Liver (tissue), 9 donors: ENCODE results near the gene CCDC106. TPM values are rescaled to one million over a fixed set of nuclear protein-coding genes. Genes with fewer than 3 reads are reported as not detected.

Source experiments
- DNase-seq: peaks from one replicate; pipeline ENCODE4 v3.0.0-alpha.2; 2017; ENCODE audit warnings: low spot score
- H3K27ac ChIP-seq, 2 donors: one replicate each; pipeline ENCODE4 v1.7.0; 2013; ENCODE audit warnings: inconsistent platforms in 2 of 2, low read length in 2 of 2, control low read depth in 1 of 2, low read depth in 1 of 2, mild to moderate bottlenecking in 1 of 2
- H3K27me3 ChIP-seq, 4 donors: one replicate each; pipeline versions ENCODE4 v1.6.1 to v1.7.0; 2013; ENCODE audit warnings: low read length in 3 of 4, inconsistent platforms in 1 of 4, mild to moderate bottlenecking in 1 of 4, moderate library complexity in 1 of 4; ENCODE audit not compliant: control insufficient read depth in 4 of 4, insufficient read depth in 4 of 4
- H3K36me3 ChIP-seq, 4 donors: one replicate each; pipeline versions ENCODE4 v1.6.1 to v1.7.0; 2013; ENCODE audit warnings: low read length in 3 of 4, mild to moderate bottlenecking in 3 of 4, low read depth in 1 of 4, moderate library complexity in 1 of 4; ENCODE audit not compliant: control insufficient read depth in 4 of 4, insufficient read depth in 3 of 4
- H3K4me1 ChIP-seq, 4 donors: one replicate each; pipeline versions ENCODE4 v1.6.1 to v1.7.0; 2013; ENCODE audit warnings: low read length in 3 of 4, mild to moderate bottlenecking in 3 of 4, moderate library complexity in 1 of 4; ENCODE audit not compliant: control insufficient read depth in 4 of 4, insufficient read depth in 4 of 4
- H3K4me3 ChIP-seq, 3 donors: one replicate each; pipeline versions ENCODE4 v1.6.1 to v1.7.0; 2013; ENCODE audit warnings: low read length in 3 of 3, control low read depth in 1 of 3, low read depth in 1 of 3, mild to moderate bottlenecking in 1 of 3
- H3K9ac ChIP-seq, 2 donors: one replicate each; pipeline ENCODE4 v1.7.0; 2013; ENCODE audit warnings: low read length in 2 of 2, mild to moderate bottlenecking in 2 of 2, moderate library complexity in 2 of 2, control low read depth in 1 of 2, low read depth in 1 of 2
- H3K9me3 ChIP-seq, 4 donors: one replicate each; pipeline versions ENCODE4 v1.6.1 to v1.7.0; 2013; ENCODE audit warnings: low read length in 3 of 4; ENCODE audit not compliant: control insufficient read depth in 4 of 4
- EGR1 ChIP-seq, 2 donors: IDR thresholded peaks; 2 replicates each; pipeline ENCODE4 v1.6.1; 2016 to 2018; ENCODE audit warnings: antibody characterized with exemption in 2 of 2, low read depth in 2 of 2
- FOXA1 ChIP-seq: IDR thresholded peaks from 2 replicates; pipeline ENCODE4 v1.6.1; 2016; ENCODE audit warnings: antibody characterized with exemption
- GABPA ChIP-seq, 2 donors: IDR thresholded peaks in 1 of 2; conservative IDR thresholded peaks in 1 of 2; 2 replicates each; pipeline ENCODE4 v1.6.1; 2016; ENCODE audit warnings: antibody characterized with exemption in 2 of 2, mild to moderate bottlenecking in 1 of 2, moderate library complexity in 1 of 2
- HNF4A ChIP-seq, 2 donors: conservative IDR thresholded peaks; 2 replicates each; pipeline ENCODE4 v1.6.1; 2016; ENCODE audit warnings: antibody characterized with exemption in 2 of 2, mild to moderate bottlenecking in 2 of 2
- HNF4G ChIP-seq: IDR thresholded peaks from 2 replicates; pipeline ENCODE4 v1.6.1; 2016; ENCODE audit warnings: antibody characterized with exemption
- JUND ChIP-seq, 2 donors: IDR thresholded peaks; 2 replicates each; pipeline ENCODE4 v1.6.1; 2016; ENCODE audit warnings: antibody characterized with exemption in 2 of 2
- NR2F2 ChIP-seq: IDR thresholded peaks from 2 replicates; pipeline ENCODE4 v1.6.1; 2016; ENCODE audit warnings: antibody characterized with exemption
- RAD21 ChIP-seq, 2 donors: IDR thresholded peaks; 2 replicates each; pipeline ENCODE4 v1.6.1; 2016; ENCODE audit warnings: antibody characterized with exemption in 2 of 2, mild to moderate bottlenecking in 2 of 2
- RXRA ChIP-seq, 2 donors: IDR thresholded peaks; 2 replicates each; pipeline ENCODE4 v1.6.1; 2017 to 2018; ENCODE audit warnings: antibody characterized with exemption in 2 of 2, mild to moderate bottlenecking in 1 of 2
- SP1 ChIP-seq: IDR thresholded peaks from 2 replicates; pipeline ENCODE4 v1.6.1; 2018; ENCODE audit warnings: antibody characterized with exemption, mild to moderate bottlenecking
- TAF1 ChIP-seq: conservative IDR thresholded peaks from 2 replicates; pipeline ENCODE4 v1.6.1; 2016; ENCODE audit warnings: antibody characterized with exemption, mild to moderate bottlenecking
- YY1 ChIP-seq: IDR thresholded peaks from 2 replicates; pipeline ENCODE4 v1.6.1; 2016; ENCODE audit warnings: antibody characterized with exemption, mild to moderate bottlenecking
- WGBS: extraction: QIAGEN DNeasy Blood & Tissue Kit; methylation state at CpG from one replicate; pipeline ENCODE4 v1.1.7; 2013; 5-methylcytosine and 5-hydroxymethylcytosine counted together
- polyA plus RNA-seq, 2 donors: library from polyadenylated mRNA; stranded (reverse) in 1 of 2; unstranded in 1 of 2; fragments of 200-250 nt in 1 of 2; fragments of >200 nt in 1 of 2; fragmentation: Nextera tagmentation in 1 of 2; extraction: Ambion mirVana in 1 of 2; gene quantifications; one replicate each; pipeline versions ENCODE4 v1.2.1 to v1.2.3, GENCODE V29; 2013 to 2015
- total RNA-seq, 2 donors: library from RNA; depleted of rRNA; stranded (reverse); fragments of >200 nt; gene quantifications; one replicate each; pipeline ENCODE4 v1.2.3, GENCODE V29; 2014
- TF ChIP-seq, protein P1 (sequence below): IDR thresholded peaks from 2 replicates; pipeline ENCODE4 v1.6.1; 2016; ENCODE audit warnings: antibody characterized with exemption, mild to moderate bottlenecking
- TF ChIP-seq, protein P2 (sequence below): IDR thresholded peaks from 2 replicates; pipeline ENCODE4 v1.6.1; 2016; ENCODE audit warnings: antibody characterized with exemption
- TF ChIP-seq, protein P3 (sequence below): IDR thresholded peaks from 2 replicates; pipeline ENCODE4 v1.6.1; 2016; ENCODE audit warnings: antibody characterized with exemption
- TF ChIP-seq, protein P4 (sequence below): IDR thresholded peaks from 2 replicates; pipeline ENCODE4 v1.6.1; 2016; ENCODE audit warnings: antibody characterized with exemption
- donor health status: healthy.
- donor health status: healthy.
- donor health status: healthy.
- donor health status: healthy.
- donor health status: healthy.

Gene CCDC106
- total and polyA plus RNA-seq, 4 donors: 3.6 to 13.5 (median 5.9) TPM

DNA sequence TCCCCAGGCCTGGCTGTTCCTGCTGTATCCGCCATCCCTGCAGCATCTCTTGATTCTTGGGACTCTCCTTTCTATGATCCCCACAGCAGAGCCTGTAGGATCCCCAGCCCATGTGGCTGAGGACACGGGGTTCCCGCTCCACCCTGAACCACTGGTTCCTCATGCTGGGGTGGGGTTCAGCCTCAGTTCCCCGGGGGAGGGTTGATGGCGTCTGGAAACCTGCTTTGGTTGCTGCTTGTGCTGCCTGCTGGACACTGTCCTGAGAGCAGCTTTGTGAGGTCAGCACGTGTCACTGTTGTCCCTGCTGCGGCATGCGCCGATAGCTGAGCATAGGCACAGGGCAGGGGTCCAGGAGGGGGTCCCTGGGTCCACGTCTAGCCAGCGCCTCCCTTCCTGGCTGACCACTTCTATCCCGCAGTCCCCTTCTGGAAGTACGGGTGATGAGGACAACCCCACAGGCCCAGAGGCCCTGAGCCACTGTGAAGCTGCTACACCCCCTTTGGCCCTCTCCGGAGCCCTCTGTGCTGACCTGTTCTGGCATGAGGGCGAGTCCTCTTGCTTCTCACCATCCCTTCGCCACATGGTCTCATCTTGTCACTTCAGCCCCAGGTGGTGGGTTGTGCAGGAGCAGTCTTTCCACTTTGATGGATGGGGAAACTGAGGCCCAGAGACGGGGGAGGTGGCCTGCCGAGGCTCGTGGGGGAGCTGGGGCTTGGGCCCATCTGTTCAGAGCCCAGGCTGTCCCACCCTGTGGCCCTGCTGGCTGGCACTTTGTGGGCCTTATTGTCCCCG lies 32.5 kb downstream of the CCDC106 start:
- TF ChIP-seq JUND (IDR thresholded peaks at IDR 0.05): no peak
- no peak for TF ChIP-seq SP1
- no peak for TF ChIP-seq GABPA (IDR thresholded peaks at IDR 0.05 in 1 of 2, conservative IDR thresholded peaks at IDR 0.05 in 1 of 2)
- Histone ChIP-seq H3K9me3 (no peaks in the 10 kb centered on the region), H3K9ac (no peak overlapping the region), H3K4me1 (peaks cover 16 to 89% (median 82%) of the 10 kb centered on the region in 4 donors), H3K27ac (peak overlapping the region; percentile 11 to 43), H3K4me3 (no peak overlapping the region), H3K27me3 (no peaks in the 10 kb centered on the region), H3K36me3 (peaks cover 4 to 32% (median 13%) of the 10 kb centered on the region in 4 donors)
- no peak for DNase-seq
- 94% methylated on average over 20 of the region's 20 CpGs for WGBS

DNA sequence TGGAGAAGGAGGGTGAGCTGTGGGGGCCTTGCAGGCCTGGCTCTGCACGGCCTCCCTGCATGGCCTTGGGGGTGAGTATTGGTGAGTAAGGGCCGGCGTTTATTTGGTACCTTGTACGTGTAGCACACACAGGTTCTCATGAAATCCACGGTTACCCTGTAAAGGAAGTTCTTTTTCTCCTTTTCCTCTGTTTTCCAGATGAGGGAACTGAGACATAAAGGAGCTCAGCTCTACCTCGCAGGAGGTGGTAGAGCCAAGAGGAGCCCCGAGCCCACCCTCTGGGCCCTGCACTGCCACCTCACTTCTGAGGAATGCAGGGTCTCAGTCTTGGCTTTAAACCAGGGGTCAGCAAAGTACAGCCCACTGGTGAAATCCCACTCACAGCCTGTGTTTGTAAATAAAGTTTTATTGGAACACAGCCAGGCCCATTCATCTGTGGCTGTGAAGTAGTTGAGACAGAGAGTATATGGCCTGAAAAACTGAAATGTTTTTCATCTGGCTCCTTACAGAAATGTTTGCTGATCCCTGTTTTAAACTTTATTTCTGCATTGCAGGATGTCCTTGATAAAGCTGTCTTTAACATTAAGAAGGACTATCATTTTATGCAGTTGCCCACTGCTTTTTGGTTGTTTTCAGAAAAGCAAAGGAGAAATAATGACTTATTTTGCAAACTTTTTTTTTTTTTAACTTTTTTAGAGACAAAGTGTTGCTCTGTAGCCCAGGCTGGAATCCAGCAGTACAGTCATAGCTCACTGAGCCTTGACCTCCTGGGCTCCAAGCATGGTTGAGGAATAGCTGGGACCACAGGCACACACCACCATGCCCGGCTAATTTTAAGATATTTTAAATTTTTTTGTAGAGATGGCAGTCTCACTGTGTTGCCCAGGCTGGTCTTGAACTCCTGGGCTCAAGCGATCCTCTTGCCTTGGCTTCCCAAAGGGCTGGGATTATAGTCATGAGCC lies 33.4 kb downstream of the CCDC106 start:
- 89% methylated on average over 9 of the region's 9 CpGs for WGBS
- Histone ChIP-seq H3K4me3 (no peak overlapping the region), H3K27ac (peak overlapping the region; percentile 11 to 43), H3K4me1 (peaks cover 16 to 89% (median 78%) of the 10 kb centered on the region in 4 donors), H3K9ac (no peak overlapping the region), H3K9me3 (no peaks in the 10 kb centered on the region), H3K27me3 (no peaks in the 10 kb centered on the region), H3K36me3 (peaks cover 4 to 39% (median 18%) of the 10 kb centered on the region in 4 donors)
- DNase-seq: no peak
- TF ChIP-seq RXRA (IDR thresholded peaks at IDR 0.05) (no peak), FOXA1 (no peak), NR2F2 (no peak), SP1 (no peak), GABPA (IDR thresholded peaks at IDR 0.05 in 1 of 2, conservative IDR thresholded peaks at IDR 0.05 in 1 of 2) (no peak), HNF4A (conservative IDR thresholded peaks at IDR 0.05) (no peak), EGR1 (IDR thresholded peaks at IDR 0.05; ENCODE audit: low read depth in 2 of 2) (no peak), HNF4G (no peak), RAD21 (IDR thresholded peaks at IDR 0.05) (no peak), YY1 (no peak), TAF1 (no peak), JUND (IDR thresholded peaks at IDR 0.05) (no peak)
- TF ChIP-seq, protein P1, sequence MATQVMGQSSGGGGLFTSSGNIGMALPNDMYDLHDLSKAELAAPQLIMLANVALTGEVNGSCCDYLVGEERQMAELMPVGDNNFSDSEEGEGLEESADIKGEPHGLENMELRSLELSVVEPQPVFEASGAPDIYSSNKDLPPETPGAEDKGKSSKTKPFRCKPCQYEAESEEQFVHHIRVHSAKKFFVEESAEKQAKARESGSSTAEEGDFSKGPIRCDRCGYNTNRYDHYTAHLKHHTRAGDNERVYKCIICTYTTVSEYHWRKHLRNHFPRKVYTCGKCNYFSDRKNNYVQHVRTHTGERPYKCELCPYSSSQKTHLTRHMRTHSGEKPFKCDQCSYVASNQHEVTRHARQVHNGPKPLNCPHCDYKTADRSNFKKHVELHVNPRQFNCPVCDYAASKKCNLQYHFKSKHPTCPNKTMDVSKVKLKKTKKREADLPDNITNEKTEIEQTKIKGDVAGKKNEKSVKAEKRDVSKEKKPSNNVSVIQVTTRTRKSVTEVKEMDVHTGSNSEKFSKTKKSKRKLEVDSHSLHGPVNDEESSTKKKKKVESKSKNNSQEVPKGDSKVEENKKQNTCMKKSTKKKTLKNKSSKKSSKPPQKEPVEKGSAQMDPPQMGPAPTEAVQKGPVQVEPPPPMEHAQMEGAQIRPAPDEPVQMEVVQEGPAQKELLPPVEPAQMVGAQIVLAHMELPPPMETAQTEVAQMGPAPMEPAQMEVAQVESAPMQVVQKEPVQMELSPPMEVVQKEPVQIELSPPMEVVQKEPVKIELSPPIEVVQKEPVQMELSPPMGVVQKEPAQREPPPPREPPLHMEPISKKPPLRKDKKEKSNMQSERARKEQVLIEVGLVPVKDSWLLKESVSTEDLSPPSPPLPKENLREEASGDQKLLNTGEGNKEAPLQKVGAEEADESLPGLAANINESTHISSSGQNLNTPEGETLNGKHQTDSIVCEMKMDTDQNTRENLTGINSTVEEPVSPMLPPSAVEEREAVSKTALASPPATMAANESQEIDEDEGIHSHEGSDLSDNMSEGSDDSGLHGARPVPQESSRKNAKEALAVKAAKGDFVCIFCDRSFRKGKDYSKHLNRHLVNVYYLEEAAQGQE: no peak
- TF ChIP-seq, protein P2, sequence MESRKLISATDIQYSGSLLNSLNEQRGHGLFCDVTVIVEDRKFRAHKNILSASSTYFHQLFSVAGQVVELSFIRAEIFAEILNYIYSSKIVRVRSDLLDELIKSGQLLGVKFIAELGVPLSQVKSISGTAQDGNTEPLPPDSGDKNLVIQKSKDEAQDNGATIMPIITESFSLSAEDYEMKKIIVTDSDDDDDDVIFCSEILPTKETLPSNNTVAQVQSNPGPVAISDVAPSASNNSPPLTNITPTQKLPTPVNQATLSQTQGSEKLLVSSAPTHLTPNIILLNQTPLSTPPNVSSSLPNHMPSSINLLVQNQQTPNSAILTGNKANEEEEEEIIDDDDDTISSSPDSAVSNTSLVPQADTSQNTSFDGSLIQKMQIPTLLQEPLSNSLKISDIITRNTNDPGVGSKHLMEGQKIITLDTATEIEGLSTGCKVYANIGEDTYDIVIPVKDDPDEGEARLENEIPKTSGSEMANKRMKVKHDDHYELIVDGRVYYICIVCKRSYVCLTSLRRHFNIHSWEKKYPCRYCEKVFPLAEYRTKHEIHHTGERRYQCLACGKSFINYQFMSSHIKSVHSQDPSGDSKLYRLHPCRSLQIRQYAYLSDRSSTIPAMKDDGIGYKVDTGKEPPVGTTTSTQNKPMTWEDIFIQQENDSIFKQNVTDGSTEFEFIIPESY: no peak
- TF ChIP-seq, protein P3, sequence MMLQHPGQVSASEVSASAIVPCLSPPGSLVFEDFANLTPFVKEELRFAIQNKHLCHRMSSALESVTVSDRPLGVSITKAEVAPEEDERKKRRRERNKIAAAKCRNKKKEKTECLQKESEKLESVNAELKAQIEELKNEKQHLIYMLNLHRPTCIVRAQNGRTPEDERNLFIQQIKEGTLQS: no peak
- TF ChIP-seq, protein P4, sequence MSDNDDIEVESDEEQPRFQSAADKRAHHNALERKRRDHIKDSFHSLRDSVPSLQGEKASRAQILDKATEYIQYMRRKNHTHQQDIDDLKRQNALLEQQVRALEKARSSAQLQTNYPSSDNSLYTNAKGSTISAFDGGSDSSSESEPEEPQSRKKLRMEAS: no peak
